Psoas muscle (tissue), 8 donors: Measurements from ENCODE around the gene FAM9C. TPM values are rescaled to one million over a fixed set of nuclear protein-coding genes. Genes with fewer than 3 reads are reported as not detected.

ENCODE experiments used
- ATAC-seq, 4 donors: fragments of 200-7000 bp; cut with Tn5 transposase; one replicate each; pipeline ENCODE4 v1.9.1; 2020; ENCODE audit warnings: moderate library complexity in 3 of 4, mild to moderate bottlenecking in 2 of 4
- DNase-seq, 2 donors: peaks; one replicate each; pipeline ENCODE4 v3.0.0-alpha.2; 2020
- H3K27ac ChIP-seq: fragments of 200-600 bp; one replicate; pipeline ENCODE4 v1.8.0; 2022
- H3K27me3 ChIP-seq, 3 donors: fragments of 200-600 bp in 1 of 3; one replicate each; pipeline versions ENCODE4 v1.6.1 to v1.8.0; 2013 to 2022; ENCODE audit warnings: low read length in 2 of 3, mild to moderate bottlenecking in 2 of 3, moderate library complexity in 1 of 3; ENCODE audit not compliant: insufficient read depth in 3 of 3
- H3K36me3 ChIP-seq, 2 donors: fragments of 200-600 bp in 1 of 2; one replicate each; pipeline versions ENCODE4 v1.6.1 to v1.8.0; 2013 to 2022; ENCODE audit warnings: low read depth in 1 of 2, mild to moderate bottlenecking in 1 of 2, moderate library complexity in 1 of 2; ENCODE audit not compliant: insufficient read depth in 1 of 2
- H3K4me1 ChIP-seq: fragments of 200-600 bp; one replicate; pipeline ENCODE4 v1.8.0; 2022
- H3K4me3 ChIP-seq: fragments of 200-600 bp; one replicate; pipeline ENCODE4 v1.8.0; 2022; ENCODE audit warnings: mild to moderate bottlenecking
- H3K9me3 ChIP-seq: fragments of 200-600 bp; one replicate; pipeline ENCODE4 v1.8.0; 2022
- CTCF ChIP-seq: fragments of 200-600 bp; IDR thresholded peaks from one replicate; pipeline ENCODE4 v1.8.0; 2022; ENCODE audit warnings: antibody characterized with exemption
- WGBS, 3 donors: extraction: QIAGEN DNeasy Blood & Tissue Kit; methylation state at CpG; one replicate each; pipeline versions ENCODE4 v1.1.6 to v1.1.7; 2013; 5-methylcytosine and 5-hydroxymethylcytosine counted together
- intact Hi-C, 2 donors: fragments of 100-400 bp; cut with DNase I; formaldehyde crosslinking; loops; one replicate each; pipeline versions ENCODE4 v1.11.0 to v1.14.2; 2022
- polyA plus RNA-seq, 3 donors: library from polyadenylated mRNA; stranded (reverse); fragments of 200-250 nt; gene quantifications; one replicate each; pipeline ENCODE4 v1.2.3, GENCODE V29; 2013
- total RNA-seq, 4 donors: library from RNA; stranded (reverse); fragmentation: NEBNext Ultra II Directional in 2 of 4; extraction: Animal tissue kit (Norgen Biotek cat#: 25700) in 2 of 4; gene quantifications; one replicate each; pipeline versions ENCODE4 v1.2.1 to v1.2.4, GENCODE V29; 2021 to 2023
- donor health status: healthy with polysubstance abuse.
- donor health status: DM: no; HTN: no; CAD: no; lungs with moderate emphysema.
- donor health status: Bipolar disorder and iron deficiency.
- donor health status: healthy.
- donor health status: DM: yes; HTN: yes; CAD: no.
- donor health status: DM: no; HTN: no; CAD: no.
- donor health status: DM: no; HTN: no; CAD: no.
- donor health status: DM: yes; HTN: yes; CAD: no.

FAM9C gene
- total and polyA plus RNA-seq, 7 donors, result 0.04 TPM; not detected in 6

- H3K9me3 ChIP-seq, result no peaks in the 10 kb centered on the region
- no peak overlapping the region for H3K4me3 ChIP-seq
- no peak for ATAC-seq
- intact Hi-C loops, result no loop called here
- H3K27me3 ChIP-seq, result peaks cover 0 to 2% (median 0%) of the 10 kb centered on the region in 3 donors
- no peak overlapping the region for H3K27ac ChIP-seq
- no peaks in the 10 kb centered on the region for H3K4me1 ChIP-seq
- WGBS, 3 donors, result 56 to 83% (median 74%) methylated on average over 3 of the region's 3 CpGs
- H3K36me3 ChIP-seq, result no peaks in the 10 kb centered on the region
- DNase-seq, result no peak
- no peak for TF ChIP-seq CTCF
Observed at GRCh38 chrX:13059637-13060499, 15.4 kb upstream of the FAM9C start.

GRCh38 chrX:13055486-13055885 lies 11.1 kb upstream of the FAM9C start:
- no peak overlapping the region for H3K4me3 ChIP-seq
- no peak for ATAC-seq
- peaks cover 0 to 2% (median 0%) of the 10 kb centered on the region in 3 donors for H3K27me3 ChIP-seq
- WGBS, 3 donors, result 80 to 93% (median 90%) methylated on average over 1 of the region's 1 CpG
- intact Hi-C loops, result no loop called here
- no peaks in the 10 kb centered on the region for H3K4me1 ChIP-seq
- DNase-seq, result no peak
- TF ChIP-seq CTCF, result no peak
- no peak overlapping the region for H3K27ac ChIP-seq
- H3K9me3 ChIP-seq, result no peaks in the 10 kb centered on the region
- no peaks in the 10 kb centered on the region for H3K36me3 ChIP-seq

- no peak overlapping the region for H3K27ac ChIP-seq
- H3K36me3 ChIP-seq, result no peaks in the 10 kb centered on the region
Observed at GRCh38 chrX:13053171-13053570, 8.8 kb upstream of the FAM9C start.

GRCh38 chrX:13051529-13052172 lies 7.2 kb upstream of the FAM9C start:
- no peak for ATAC-seq
- Histone ChIP-seq H3K4me3 (no peak overlapping the region), H3K27ac (no peak overlapping the region), H3K9me3 (no peaks in the 10 kb centered on the region), H3K27me3 (no peaks in the 10 kb centered on the region), H3K36me3 (no peaks in the 10 kb centered on the region), H3K4me1 (no peaks in the 10 kb centered on the region)
- WGBS, 3 donors, result 58 to 67% (median 61%) methylated on average over 4 of the region's 4 CpGs
- TF ChIP-seq CTCF, result no peak
- no peak for DNase-seq
- intact Hi-C loops, result no loop called here

More at GRCh38 chrX:13053171-13053570, 8.8 kb upstream of the FAM9C start:
- ATAC-seq, result no peak
- intact Hi-C loops, result no loop called here
- H3K4me3 ChIP-seq, result no peak overlapping the region
- no peak for TF ChIP-seq CTCF
- no peak for DNase-seq
- H3K9me3 ChIP-seq, result no peaks in the 10 kb centered on the region
- H3K4me1 ChIP-seq, result no peaks in the 10 kb centered on the region
- peaks cover 0 to 2% (median 0%) of the 10 kb centered on the region in 3 donors for H3K27me3 ChIP-seq
